ENCODE results near the gene BDNF.
"Not testable (repeated sequence)": the region's sequence is repeated elsewhere in the genome, so short reads cannot be mapped to it uniquely, and the experiment has no call there.

The BDNF gene

DNA sequence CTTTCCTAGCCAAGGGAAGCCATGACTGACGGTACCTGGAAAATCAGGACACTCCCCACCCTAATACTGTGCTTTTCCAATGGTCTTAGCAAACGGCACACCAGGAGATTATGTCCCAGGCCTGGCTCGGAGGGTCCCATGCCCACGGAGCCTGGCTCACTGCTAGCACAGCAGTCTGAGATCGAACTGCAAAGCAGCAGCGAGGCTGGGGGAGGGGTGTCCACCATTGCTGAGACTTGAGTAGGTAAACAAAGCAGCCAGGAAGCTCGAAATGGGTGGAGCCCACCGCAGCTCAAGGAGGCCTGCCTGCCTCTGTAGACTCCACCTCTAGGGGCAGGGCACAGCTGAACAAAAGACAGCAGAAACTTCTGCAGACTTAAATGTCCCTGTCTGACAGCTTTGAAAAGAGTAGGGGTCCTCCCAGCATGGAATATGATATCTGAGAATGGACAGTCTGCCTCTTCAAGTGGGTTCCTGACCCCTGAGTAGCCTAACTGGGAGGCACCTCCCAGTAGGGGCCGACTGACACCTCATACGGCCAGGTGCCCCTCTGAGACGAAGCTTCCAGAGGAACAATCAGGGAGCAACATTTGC, 34.6 kb downstream of the BDNF start:
- DNase-seq (ENCODE audit: low read depth in 2 of 2), result not testable (repeated sequence)

DNA sequence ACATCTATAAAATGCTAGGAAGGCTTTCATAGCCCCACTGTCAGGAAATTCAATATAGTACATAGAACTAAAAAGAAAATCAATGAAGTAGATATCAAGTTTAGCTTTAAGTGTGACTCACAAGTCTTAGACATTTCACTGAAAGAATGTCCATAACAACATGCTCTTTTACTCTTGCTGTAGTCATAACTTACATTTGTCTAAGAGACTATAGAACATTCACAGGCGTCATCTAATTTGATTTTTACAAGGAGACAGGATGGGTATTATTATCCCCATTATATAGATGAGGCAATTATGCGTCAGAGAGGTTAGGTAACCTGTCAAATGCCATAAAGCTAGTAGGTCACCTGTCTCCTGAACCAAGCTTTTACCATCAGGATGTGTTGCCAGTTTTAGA, 36.9 kb downstream of the BDNF start:
- no peak for DNase-seq (ENCODE audit: low read depth in 2 of 2)

DNA sequence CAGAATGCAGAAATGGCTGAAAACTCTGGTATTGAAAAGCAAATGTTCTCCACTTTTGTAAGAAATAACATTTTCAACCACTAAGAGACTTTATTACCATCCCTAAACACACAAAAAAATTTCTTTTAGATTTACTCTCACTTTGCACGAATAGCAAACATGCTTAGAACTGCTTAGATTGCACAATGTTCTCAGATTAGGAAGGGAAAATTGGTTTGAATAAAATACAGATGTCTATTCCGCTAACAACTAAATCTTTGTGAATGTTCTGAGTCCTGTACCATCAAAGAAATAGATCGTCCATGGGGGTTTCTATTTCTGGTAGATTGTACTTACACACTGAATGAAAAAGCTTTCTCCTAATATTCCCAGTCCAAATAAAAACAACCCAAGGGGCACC, 40.1 kb downstream of the BDNF start:
- no peak for DNase-seq (ENCODE audit: low read depth in 2 of 2)

DNA sequence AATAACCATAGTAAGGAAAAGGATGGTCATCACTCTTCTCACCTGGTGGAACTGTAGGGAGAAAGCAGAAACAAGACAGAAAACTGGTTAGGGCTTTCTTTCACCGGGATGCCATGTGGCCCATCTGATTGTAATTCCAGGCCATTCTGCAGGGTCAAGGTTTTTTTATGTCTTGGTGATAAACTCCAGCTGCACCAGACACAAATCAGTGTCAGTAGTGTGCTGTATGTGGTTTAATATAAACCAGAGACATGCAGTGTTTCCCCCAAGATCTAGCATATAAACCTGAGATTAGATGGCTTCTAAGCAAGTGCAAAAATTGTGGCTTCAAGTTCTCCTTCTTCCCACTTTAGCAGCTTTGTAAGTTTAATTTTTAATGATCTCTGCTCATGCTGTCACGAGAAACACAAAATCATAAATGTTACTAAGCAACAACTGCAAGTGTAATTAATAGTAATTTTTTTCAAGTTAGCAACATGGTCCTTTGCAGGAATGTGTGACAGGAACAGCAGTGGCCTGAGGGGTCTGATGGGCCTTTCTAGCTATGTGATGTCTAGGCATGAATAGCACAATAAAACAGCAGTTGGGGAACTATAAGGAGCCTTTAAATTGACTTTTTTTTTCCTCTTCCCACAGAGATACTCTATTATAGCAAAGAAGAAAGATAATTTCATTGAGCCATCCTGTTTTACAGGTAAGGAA, 41.6 kb downstream of the BDNF start:
- DNase-seq (ENCODE audit: low read depth in 2 of 2), result no peak

DNA sequence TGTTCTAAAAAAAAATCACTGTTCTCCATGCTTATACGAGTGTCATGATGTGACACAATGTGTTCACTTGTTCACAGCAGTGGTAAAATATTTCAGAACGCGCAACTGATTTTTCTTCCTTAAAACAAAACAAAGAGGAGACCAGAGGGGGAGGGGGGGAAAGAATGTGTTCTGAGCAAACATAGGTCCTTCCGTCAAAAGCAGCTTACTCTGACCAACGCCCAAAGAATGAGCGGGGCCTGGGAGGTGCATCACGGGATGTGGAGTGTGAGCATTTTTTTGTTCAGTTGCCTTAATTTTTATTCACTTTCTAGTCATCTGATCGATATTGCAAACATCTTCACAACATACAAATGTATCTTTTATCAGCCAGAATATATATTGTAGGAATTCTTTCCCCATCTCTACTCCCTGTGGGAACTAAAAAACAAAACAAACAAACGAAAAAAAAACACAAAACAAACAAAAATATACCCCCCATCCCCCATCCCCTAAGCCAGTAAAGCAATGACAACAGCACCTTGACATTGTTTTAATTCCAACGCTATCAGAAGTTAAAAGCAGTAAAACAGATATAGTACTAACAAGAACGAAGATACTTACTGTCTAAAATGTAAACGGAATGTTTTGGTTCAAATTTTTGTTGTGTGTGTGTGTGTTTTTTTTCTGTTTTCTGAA, 43.3 kb downstream of the BDNF start:
- DNase-seq (ENCODE audit: low read depth in 2 of 2), result no peak

DNA sequence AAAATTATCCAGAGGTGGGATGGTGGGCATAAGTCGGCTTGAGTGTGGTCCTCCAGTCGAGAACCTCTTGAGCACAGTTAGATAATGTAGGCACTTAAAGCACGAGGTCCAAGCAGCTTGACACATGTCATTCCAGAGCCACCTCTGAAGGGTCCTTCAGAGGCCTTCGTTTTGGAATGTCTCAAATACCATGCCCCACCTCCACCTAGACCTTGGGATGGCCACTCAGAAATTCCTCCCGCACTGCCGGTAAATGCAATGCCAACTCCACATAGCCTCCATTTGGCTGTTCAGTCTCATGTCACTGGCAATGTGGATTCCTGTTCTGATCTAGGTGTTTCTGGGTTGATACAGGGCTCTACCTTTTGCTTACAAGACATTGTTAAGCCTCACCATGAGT, 43.9 kb downstream of the BDNF start:
- no peak for DNase-seq (ENCODE audit: low read depth in 2 of 2)

DNA sequence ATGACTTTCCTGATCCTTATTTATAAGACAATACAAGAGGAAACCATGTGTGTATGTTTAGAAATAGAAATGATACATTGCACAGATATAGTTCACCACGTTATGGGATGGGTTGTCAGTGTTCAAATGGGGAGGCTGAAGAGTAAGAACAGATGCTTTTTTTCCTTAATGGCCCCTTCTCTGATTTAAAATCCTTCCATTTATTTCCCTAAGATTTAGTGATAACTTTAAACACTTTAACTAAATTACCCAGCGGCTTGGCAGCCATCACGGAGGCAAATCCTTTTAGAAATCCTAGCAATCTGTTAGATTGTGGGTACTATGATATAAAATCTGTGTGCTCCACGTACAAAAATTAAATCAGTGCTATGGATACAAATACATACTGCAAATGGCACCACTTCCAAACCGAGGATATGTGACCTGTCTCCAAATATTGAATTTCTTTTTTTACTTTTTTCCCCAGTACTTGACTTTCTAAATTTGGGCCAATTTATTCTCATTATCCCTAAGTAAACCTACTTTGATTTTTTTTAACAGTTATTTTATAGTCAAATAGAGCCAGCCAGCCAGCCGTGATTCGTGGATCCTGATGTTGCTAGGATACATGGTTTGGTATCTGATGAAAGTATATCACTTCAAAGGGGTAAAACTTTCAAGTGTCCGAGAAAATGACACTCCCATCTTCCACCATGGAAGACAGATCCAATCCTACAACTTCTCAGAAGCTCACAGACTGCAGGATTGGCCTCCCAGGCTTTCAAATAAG, 46.1 kb downstream of the BDNF start:
- DNase-seq (ENCODE audit: low read depth in 2 of 2), result no peak

DNA sequence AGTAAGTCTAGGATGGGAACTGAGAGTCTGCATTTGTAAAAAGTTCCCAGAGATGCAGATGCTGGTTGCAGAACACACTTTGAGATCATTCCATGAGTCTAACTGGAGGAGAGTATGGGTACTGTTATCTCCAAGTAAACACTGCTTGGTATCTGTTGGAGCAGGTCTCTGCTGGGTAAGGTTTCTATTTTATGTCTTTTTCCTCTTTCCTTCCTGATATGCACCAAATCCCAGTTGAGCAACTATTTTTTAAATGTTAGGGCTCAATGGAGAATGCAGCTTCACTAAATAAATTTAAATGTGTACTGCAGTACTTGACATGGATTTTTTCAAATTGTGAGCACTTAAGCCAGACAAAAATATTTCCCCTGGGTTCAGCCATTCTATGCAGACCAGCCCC, 48.5 kb downstream of the BDNF start:
- no peak for DNase-seq (ENCODE audit: low read depth in 2 of 2)

DNA sequence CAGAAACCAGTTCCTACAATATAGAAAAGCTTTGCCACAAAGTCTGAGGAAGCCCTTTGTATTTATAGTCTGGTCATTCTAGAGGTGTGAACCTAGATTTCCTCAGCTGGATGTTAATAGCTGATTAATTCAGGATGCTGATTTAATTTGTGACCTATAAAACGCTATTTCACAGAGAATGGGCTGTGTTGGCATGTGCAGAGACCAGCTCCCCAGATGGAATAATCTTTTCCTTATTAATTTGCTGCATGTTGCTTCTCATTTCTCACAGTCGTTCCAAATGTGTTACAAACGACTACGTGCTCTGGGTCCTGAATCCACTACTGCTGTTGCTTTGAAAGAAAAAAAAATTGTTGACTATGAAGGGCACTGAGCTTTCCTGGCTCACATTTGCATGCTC, 49.3 kb downstream of the BDNF start:
- DNase-seq (ENCODE audit: low read depth in 2 of 2), result no peak

DNA sequence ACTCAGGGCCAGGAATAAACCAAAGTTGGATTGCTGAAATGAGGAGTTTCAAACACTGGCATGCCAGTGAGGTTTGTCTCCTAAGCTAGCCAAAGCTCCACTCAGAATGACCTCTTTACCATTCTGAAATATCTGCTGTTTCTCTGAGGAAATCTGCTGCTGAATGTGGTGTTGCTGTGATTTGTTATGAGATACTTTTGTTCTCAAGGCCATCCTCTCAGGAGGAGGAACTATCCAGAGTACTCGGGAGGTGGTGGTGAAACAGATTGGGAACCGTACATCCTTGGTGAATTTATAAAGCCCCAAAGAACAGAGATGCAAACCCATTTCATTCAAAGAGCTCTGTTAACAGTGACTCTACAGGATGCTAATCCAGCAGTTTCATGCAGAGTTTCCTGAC, 50.5 kb downstream of the BDNF start:
- DNase-seq (ENCODE audit: low read depth in 2 of 2), result no peak

DNA sequence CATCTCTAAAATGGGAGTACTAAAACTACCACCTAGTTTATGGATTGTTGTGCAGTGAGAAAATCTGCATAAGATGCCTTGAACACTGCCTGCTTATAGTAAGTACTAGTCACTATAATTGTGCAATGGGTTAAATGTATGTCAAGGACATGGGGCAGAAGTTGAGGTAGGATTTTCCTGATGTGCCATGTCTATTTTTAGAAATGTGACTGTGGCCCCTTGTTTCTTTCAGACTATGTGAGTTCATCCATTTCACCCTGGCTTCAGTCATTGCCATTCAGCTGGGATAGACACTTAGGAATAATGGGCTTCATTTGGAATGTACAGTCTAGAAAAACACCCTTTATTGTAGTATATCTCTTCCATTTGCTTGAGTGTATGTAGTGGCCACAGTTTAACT, 51.4 kb downstream of the BDNF start:
- DNase-seq (ENCODE audit: low read depth in 2 of 2), result no peak

DNA sequence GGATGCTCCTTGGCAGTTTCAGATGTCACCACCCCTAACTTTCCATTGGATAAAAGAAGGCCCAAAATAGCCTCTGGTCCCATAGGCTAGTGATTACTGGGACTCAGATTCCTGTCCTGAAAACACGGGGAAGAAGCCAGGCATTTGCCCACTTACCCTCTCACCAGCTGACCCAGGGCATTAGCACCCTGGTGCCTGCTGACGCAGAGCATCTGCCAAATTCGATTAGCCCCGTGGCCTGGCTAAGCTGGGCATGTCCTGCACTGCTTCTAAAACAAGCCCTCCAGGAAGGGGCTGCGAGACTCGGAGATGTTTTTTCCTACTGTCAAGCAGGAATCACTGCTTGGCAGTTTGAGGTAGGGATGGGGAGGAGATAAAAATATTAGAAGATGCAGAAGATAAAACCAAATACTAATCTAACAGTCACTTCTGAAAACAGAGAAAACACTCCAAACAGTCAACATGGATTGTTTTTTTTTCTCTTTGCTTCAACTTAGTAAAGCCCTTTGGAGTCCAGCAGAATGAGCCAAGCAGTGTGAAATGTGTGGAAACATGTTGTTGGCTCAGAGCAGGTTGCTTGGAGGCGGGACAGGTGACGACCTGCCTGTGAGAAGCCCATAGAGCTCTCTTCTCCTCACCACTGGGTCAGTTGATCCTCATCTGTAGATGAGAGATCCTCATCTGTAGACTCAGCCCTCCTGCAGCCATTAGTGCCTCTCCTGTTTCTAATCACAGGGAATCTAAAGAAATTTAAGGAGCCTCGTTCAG, 54.0 kb downstream of the BDNF start:
- DNase-seq (ENCODE audit: low read depth in 2 of 2), result no peak

DNA sequence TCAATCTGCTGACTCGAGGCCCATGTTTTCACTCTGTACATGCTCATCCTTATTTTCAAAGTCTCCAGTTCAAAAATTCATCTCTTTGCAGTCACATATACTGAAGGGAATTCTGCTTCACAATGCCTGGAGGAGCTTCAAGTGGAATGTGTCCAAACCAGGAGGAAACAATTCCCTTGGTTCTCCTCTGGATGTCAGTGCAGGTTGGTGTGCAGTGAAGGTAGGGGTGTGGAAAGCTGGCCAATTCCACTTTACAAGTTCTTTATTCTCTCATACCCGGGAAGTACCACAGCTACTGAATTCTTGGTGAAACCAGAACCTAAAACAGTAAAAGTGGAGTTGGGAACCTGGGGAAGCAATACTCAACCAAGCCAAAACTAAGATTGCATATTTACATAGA, 57.3 kb downstream of the BDNF start:
- no peak for DNase-seq (ENCODE audit: low read depth in 2 of 2)

DNA sequence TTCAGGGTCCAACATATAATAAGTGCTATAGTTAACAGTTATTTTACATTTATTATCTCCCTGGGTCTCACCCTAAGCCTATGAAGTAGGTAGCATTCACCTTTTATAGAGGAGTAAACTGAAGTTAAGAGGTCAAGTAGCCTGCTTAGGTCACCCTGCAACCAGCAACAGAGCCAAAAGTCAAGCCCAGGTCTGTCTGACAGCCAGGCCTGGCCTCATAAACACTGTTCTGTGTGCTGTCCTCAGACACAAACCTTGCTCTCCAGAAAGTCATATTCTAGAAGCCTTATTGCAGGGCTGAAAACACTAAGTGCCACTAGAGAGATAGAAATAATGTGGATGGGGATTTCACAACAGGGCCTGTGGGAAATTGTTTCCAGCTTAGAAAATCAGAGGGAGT, 59.3 kb downstream of the BDNF start:
- no peak for DNase-seq (ENCODE audit: low read depth in 2 of 2)

DNA sequence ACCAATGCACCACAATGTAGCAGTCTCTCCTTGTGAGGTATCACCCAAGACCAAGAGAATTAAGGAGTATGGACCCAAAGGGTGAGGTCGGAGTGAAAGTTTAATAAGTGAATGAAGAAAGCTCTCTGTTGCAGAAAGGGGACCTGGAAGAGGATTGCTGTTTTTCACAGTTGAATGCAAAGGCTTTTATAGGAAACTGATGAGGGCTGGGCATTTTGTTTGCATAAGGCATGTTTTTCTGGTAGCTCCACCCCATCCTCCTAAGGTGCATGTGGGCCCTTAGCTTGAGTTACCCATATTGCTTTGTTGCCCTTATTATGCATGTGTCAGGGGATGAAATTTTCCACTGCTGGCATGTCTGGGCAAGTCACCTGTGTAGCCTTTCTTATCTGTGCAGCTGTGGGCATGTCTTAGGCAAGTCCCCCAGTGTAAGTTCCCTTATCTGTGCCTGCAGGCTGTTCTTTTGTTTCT, 64.7 kb downstream of the BDNF start:
- no peak for DNase-seq (ENCODE audit: low read depth in 2 of 2)

DNA sequence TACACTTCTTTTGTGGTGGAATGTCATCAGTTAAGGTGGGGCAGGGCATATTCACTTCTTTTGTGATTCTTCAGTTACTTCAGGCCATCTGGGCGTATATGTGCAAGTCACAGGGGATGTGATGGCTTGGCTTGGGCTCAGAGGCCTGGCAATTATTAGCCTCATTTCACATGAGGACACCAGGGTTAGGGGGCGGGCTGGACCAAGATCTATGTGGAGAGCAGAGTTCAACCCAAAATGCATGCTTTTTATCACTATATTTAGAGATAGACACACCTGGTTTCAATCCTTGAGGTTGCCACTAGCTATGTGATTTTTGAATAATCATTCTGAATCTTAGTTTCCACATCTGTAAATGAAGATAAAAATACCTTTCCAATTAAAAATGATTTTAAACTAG, 65.5 kb downstream of the BDNF start:
- not testable (repeated sequence) for DNase-seq (ENCODE audit: low read depth in 2 of 2)

DNA sequence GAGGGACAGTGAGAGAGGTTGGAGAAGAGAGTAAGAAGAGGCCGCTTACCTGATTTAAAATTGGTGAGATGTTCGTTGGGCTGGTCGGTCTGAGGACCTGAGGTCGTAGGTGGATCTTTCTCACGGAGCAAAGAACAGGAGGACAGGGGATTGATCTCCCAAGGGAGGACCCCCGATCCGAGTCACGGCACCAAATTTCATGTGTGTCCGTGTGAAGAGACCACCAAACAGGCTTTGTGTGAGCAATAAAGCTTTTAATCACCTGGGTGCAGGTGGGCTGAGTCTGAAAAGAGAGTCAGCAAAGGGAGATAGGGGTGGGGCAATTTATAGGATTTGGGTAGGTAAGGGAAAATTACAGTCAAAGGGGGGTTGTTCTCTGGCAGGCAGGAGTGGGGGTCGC, 66.0 kb downstream of the BDNF start:
- DNase-seq (ENCODE audit: low read depth in 2 of 2), result not testable (repeated sequence)

DNA sequence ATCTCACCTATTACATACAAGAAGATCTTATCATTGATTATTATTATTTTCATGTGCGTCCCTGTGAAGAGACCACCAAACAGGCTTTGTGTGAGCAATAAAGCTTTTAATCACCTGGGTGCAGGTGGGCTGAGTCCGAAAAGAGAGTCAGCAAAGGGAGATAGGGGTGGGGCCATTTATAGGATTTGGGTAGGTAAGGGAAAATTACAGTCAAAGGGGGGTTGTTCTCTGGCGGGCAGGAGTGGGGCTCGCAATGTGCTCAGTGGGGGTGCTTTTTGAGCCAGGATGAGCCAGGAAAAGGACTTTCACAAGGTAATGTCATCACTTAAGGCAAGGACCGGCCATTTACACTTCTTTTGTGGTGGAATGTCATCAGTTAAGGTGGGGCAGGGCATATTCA, 71.2 kb downstream of the BDNF start:
- not testable (repeated sequence) for DNase-seq (ENCODE audit: low read depth in 2 of 2)

DNA sequence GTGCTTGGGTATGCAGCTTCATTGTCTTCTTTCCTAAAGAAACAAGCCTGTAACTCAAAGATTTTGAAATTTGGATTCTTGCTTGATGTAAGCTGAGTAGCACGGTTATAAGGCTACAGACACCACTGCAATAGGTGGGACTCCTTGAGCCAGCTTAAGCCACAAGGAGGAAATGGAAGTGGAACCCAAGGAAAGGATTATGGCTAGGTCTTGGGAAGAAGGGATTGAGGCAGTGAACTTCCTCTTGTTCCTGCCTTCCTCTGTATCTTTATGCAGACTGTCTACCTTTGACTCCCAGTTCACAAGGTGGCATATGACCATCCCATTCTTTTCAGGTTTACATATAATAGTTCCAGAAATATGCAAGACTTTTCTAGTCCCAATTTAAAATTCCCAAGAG, 72.3 kb downstream of the BDNF start:
- no peak for DNase-seq (ENCODE audit: low read depth in 2 of 2)

DNA sequence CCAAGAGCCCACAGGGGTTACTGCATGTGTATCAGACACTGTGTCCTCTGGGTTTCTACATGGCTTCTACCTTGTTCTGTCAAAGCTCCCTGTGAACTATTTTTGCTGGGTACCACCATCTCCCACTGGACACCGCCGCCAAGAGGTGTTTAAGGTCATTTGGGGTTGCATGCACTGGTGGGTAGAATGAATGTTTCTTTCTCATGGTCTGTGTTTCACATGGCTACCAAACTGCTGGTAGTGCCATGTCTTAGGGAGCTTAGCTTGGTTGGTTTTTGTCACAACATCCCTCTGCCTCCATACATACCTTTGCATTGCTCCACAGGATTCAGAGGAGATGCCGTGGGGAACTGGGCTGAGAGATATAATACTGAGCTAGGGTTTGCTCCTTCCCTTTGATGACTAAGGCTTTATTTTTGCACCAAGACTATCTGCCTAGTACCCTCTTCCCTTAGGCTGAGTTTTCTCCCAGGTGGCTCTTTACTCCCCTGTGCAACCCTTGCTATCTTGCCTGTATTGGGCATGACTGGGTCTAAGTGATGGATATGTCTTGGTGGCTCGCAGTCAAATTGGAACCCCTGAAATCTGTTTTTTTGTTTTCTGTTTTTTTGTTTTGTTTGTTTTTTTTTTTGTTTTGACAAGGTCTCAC, 73.2 kb downstream of the BDNF start:
- no peak for DNase-seq (ENCODE audit: low read depth in 2 of 2)

DNA sequence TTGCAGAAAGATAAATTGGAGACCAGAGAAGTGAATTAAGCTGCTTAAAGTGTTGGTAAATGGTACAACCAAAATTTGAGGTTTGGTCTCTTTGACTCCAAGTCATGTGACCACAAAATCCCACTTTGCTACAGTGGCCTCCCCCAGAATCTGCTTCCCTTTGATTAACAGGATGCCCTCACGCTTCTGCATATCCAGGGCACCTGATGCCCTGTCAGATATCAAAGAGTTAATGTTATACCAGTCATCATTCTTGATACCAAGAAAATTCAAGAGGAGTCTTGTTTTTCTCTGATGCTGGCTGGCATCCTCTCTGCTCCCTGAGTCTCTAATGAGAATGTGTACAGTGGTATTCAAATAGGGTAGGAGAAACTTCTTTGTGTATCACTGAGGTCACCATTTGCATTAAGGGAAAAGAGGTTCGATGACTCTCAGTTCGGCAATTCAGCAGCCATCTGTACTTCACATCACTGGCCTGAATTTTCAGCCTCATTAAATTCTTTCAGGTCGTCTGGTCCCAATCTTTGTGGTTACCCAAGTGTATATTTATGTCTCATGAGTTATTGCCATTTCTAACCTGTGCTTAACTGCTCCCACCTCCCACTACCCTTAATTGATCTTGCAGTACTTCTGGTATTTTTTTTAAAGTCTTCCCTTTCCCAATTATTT, 73.9 kb downstream of the BDNF start:
- DNase-seq (ENCODE audit: low read depth in 2 of 2), result no peak
